Activated naive CD4-positive, alpha-beta T cell treated with anti-CD3 and anti-CD28 coated beads, Interleukin-2, amount 50 U/mL, for 72 hours (primary cell): ENCODE data around the gene GGT7. TPM values are rescaled to one million over a fixed set of nuclear protein-coding genes. Genes with fewer than 3 reads are reported as not detected.

Experiments used
- total RNA-seq, 2 donors: library from RNA; stranded (reverse); gene quantifications; one replicate each; pipeline ENCODE4 v1.2.3, GENCODE V29; 2022

The GGT7 gene
- total RNA-seq, 2 donors from 2014 or later = 15.8 to 22.4 TPM

Other genes starting within 250 kb of the GGT7 start
- gene PIGU, start 195.8 kb downstream of the GGT7 start, total RNA-seq = 10 to 100 TPM; 13.2 to 20.6 TPM
- 1 to 10 TPM; 4.3 to 5.1 TPM for gene TP53INP2, start 168.5 kb downstream of the GGT7 start, total RNA-seq
- gene NCOA6, start 47.2 kb downstream of the GGT7 start, total RNA-seq = 10 to 100 TPM; 20.4 to 24.1 TPM
- gene ACSS2, start 3.8 kb upstream of the GGT7 start, total RNA-seq = 10 to 100 TPM; 36.0 to 71.7 TPM
- gene GSS, start 83.0 kb upstream of the GGT7 start, total RNA-seq = 10 to 100 TPM; 59.7 to 74.2 TPM
- under 1 TPM in 1 of 2 donors, not detected in 1; 0.70 TPM for gene MYH7B, start 83.0 kb upstream of the GGT7 start, total RNA-seq
- gene TRPC4AP, start 220.0 kb upstream of the GGT7 start, total RNA-seq = 10 to 100 TPM; 44.6 to 51.3 TPM